T-helper 2 cell treated with Interferon-gamma antibody and Interleukin-4, amounts not matched to agents 100 ng/mL and 5 ng/mL, for 36 hours (primary cell): Measurements from ENCODE around the gene NPAS3. TPM values are rescaled to one million over a fixed set of nuclear protein-coding genes. Genes with fewer than 3 reads are reported as not detected.

Experiments used
- intact Hi-C: fragments of 100-400 bp; cut with micrococcal nuclease; formaldehyde crosslinking; loops from one replicate; pipeline ENCODE4 v1.15.1; 2023
- total RNA-seq: library from RNA; stranded (reverse); gene quantifications from 2 replicates; pipeline ENCODE4 v1.2.3, GENCODE V29; 2022

The NPAS3 gene
- total RNA-seq, 1 donor from 2014 or later: not detected

DNA sequence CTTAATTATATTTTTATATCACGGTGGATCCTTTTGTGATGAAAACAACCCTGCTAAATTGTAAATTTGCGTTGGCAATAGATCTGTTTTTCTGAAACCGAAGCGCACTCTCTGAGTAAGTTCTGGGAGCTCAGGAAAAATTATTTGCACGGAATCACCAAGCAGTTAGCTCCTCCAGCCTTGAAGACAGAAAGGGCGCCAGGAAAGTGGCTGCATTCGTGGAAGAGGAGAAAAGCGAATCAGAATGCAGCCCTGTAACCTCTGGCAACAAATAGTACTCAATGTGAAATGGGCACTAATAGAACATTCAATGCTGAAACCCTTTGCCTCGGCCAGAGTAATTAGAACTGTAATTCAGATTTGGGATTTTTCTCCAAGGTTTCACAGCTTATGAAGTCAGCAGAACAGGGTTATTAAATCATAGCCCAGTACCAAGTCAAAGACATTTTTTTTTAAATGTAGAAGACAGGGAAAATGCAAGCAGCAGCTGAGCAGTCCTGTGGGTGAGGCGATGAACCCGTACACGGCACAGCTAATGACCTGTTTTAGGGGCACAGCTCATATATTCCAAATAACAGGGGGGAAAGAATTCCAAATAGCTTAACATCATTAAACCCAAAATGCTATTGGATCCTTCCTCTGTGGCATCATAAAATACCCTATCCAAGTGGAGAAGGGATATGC is 760.8 kb downstream of the NPAS3 start:
- intact Hi-C loops: no loop called here

DNA sequence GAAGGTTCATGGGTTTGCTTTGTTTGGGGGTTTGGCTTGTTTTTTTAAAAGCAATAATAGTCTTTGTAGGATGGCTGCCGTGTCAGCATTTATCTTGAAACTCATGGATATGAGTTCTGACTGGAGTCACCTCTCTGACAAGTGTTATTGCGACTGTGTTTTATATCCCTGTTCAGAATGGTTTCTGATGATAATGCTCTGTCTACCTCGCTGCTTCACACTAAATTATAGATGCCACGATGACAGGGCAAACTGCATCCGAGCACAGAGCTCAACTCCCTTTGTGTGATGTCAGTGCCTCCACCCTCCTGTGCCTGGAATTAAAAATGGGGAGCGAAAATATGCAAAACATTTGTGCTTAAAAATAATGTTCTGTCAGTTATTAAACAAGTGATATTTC is 761.4 kb downstream of the NPAS3 start:
- intact Hi-C loops: no loop called here

- intact Hi-C loops: no loop called here
Observed at GRCh38 chr14:33702293-33702692, 763.6 kb downstream of the NPAS3 start.

- intact Hi-C loops: no loop called here
Observed at GRCh38 chr14:33704481-33704880, 765.8 kb downstream of the NPAS3 start.

- intact Hi-C loops: no loop called here
Observed at GRCh38 chr14:33705490-33705889, 766.8 kb downstream of the NPAS3 start.

- intact Hi-C loops: no loop called here
Observed at GRCh38 chr14:33707716-33708115, 769.0 kb downstream of the NPAS3 start.

- intact Hi-C loops: no loop called here
Observed at GRCh38 chr14:33709283-33709682, 770.6 kb downstream of the NPAS3 start.

DNA sequence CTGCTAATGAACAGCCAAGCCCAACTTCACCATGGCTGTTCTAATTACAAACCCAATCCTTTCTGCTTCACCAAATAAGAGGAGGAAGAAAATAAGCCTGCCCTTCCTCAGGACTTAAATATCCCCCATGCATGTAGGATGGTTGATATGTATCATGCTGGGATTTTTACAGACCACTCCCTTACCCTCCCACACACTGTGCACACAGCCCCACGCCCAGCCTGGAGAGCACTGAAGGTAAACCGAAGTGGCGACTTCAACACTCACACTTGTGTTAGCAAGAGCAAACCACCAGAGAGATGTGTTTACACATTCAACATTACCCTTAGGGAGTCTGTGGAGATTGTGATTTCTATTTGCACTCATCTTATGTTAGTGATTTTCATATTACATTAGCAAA is 771.0 kb downstream of the NPAS3 start:
- intact Hi-C loops: no loop called here

GRCh38 chr14:33710273-33710672 is 771.6 kb downstream of the NPAS3 start:
- intact Hi-C loops: no loop called here

GRCh38 chr14:33711194-33711593 is 772.5 kb downstream of the NPAS3 start:
- intact Hi-C loops: no loop called here

DNA sequence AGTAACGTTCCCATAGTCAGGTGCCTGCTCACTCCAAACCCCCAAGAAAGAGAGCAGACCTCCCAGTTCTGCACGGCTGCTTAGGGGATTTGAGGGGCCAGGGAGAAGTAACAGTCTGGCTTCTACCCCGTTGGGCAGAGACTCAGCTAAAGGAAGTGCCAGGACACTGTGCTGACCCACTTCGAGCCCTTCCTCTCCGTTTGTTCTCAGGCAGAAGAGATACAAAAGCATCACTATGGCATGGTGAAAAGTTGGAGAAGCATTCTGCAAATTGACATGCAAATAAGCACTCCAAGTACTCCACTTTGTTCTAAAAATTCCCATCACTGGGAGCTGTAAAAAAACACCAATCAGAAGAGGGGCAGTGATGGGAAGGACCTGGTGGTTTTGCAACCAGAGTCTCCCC is 773.1 kb downstream of the NPAS3 start:
- intact Hi-C loops: no loop called here

DNA sequence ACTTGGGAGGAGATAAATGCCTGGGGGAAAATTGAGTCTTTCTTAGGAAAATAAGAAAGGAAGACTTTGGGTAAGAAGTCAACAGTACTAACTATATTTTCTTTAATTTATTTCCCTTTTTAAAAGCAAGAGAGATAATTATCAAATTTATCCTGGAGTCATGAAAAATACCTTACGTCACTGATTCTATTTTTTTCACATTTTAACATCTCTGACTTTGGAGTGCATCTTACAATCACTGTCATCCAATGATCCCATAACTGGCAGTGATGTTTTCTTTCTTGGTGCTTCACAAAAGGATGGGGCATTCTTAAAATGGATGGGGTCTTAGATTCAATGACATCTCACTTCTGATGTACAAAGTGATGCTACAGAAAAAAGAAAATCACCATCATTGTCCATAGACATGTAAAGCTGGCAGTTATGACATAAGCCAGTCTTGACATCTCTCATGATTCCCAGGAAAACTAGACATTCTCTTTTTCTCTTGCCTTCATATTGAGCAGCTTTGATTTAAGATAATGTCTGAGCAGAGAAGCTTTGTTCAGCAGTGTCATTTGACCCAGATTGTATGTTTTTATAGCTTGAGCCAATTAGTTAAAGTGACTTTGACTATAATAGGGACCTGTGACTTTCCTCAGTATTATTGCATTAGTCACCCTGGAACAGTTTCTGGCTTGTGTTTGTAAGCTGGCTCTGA is 776.0 kb downstream of the NPAS3 start:
- intact Hi-C loops: no loop called here

DNA sequence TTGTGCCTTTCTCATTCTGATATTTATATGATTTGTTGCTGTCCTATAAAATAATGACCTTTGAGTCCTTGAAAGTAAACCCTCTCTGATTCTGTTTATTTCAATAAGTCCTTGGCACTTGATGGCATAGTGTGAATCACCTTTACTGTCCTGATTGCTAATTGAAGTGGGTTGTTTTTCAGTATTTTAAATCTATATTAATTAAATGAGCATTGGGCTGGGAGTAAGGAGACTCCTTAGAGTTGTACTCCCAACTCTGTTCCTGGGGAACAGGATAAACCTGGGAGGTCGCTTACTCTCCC is 776.5 kb downstream of the NPAS3 start:
- intact Hi-C loops: no loop called here

DNA sequence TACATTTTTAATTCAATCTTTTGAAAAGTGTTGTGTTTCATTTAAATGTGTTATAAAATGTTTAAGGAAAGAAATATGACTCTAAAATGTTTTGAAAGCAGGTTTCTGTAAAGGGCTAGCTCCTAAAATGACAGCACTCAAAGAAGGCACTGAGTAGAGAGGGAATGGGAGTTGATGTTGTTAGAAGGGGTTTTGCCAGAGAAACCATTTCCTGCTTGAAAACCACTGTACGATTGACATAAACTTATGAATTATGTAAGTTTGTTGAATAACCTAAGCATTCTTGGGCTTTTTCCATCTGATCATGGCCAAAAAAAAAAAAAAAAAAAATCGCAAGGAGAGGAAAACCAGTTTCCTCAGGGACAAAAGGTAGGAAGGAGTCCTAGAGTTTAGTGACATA is 778.2 kb downstream of the NPAS3 start:
- intact Hi-C loops: no loop called here

- intact Hi-C loops: no loop called here
Observed at GRCh38 chr14:33717866-33718265, 779.2 kb downstream of the NPAS3 start.

DNA sequence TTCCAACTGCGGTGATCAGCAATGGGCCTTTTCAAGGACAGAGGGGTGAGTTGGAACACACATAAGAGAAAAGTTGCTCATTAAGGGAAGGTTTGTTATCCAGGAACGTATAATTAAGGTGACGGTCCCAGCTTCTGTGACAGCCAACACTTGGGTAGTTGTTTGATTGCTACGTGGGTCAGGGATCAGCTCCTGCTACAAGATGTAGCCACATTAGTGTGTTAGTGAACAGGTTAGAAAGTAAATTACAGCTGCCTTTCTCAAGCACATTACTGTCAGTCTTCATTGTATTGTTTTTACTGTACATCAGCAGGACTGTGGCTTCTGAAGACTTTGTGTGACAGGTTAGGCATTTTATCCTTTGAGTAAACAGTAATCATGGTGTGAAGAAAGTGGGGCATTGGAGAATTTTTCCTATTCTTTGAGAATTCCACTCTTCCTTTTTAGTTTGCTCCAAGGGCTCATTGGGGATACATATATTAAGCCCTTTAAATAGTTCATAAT is 781.7 kb downstream of the NPAS3 start:
- intact Hi-C loops: no loop called here

- intact Hi-C loops: no loop called here
Observed at GRCh38 chr14:33726685-33727084, 788.0 kb downstream of the NPAS3 start.

DNA sequence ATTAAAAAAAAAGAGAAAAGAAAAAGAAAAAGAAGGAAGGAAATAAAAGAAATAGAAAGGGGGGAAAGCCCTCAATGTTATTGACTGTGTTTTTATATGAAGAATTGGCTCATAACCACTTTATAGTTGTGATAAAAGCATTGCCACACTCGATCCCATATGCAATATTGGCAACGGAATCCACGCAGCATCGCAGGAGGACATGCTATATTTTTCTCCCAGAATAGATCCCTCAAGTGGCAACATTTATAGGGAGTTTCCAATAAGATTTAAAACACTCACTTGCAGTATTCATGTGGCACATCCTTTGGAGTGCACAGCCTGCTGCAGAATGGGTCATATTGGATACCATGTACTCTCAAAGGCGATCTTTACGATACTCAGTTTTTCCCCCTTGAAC is 788.9 kb downstream of the NPAS3 start:
- intact Hi-C loops: no loop called here

- intact Hi-C loops: no loop called here
Observed at GRCh38 chr14:33728010-33728498, 789.4 kb downstream of the NPAS3 start.

- intact Hi-C loops: no loop called here
Observed at GRCh38 chr14:33730156-33730555, 791.5 kb downstream of the NPAS3 start.

- intact Hi-C loops: no loop called here
Observed at GRCh38 chr14:33732175-33732574, 793.5 kb downstream of the NPAS3 start.

DNA sequence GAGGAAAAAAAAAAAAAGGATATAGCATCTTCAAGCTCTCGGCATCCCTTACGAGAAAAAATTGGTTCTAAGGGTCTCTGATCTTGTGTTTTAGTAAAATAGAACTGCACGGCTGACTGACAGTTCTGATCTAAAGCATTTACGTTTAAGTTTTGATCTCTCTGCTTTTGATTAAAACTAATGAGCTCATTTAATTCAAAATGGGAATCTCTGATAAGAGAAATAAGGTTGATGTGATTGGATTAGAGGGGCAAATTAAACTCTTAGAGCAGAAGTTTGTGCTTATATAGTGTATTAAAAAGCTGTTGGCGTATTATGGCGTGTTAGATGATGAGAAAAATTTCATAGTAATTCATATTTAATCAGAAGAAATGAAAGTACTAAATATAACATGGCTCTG is 794.6 kb downstream of the NPAS3 start:
- intact Hi-C loops: no loop called here

DNA sequence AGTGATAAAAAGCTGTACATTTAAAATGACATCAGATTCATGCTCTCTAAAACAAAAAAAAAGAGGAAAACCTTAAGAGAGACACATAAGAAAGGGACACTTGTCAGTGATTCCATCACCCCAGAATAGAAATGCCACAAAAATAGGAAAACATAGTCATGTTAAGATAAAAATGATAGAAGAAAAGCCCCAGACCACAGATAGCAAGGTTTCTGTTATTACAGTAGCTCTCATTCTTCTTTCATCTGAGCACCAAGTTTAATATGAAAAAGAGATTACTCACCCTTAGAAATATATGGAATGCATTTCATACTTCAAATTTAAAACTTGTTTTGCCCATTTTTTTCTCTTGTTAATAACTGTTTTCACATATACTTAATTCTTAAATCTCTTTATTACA is 795.0 kb downstream of the NPAS3 start:
- intact Hi-C loops: no loop called here
